HG03442 (cell line): ENCODE data around the gene IFNGR1.
A peak's percentile ranks its signal among the peaks of the same experiment; 100 is the strongest.
"Not testable (repeated sequence)": the region's sequence is repeated elsewhere in the genome, so short reads cannot be mapped to it uniquely, and the experiment has no call there.

Experiments used
- ATAC-seq: cut with Tn5 transposase; IDR thresholded peaks from one replicate; pipeline ENCODE4 v1.9.1; 2021; ENCODE audit warnings: mild to moderate bottlenecking, moderate library complexity; ENCODE audit not compliant: unreplicated experiment

IFNGR1 gene

DNA sequence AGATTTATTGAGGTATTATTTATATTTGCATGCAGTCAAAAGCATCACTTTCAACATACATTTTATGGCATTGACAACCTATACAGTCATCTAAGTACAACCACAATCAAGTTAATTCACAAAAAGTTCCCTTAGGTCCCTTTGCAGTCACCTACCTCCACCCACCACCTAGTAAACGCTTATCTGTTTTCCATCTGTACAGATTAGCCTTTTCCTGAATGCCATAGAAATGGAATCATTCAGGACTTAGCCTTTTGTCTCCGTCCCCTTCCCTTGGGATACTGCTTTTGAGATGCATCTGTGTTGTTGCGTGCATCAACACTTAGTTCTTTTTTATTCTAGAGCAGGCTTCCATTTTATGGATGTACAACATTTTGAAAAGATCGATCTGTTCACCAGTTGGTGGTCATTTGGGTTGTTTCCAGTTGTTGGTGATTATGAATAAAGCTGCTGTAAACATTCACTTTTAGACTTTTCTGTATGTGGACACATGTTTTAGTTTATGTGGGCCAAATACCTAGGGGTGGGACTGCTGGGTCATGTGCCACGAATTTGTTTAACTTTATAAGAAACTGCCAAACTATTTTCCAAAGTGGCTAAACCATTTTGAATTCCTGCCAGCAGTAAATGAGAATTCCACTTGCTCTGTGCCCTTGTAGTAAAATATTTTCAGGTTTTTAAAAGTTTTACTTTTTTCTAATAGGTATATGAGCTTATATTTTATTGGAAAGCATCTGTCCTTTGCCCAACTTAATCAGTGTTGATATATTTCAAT lies 17.6 kb upstream of the IFNGR1 start:
- ATAC-seq = no peak

DNA sequence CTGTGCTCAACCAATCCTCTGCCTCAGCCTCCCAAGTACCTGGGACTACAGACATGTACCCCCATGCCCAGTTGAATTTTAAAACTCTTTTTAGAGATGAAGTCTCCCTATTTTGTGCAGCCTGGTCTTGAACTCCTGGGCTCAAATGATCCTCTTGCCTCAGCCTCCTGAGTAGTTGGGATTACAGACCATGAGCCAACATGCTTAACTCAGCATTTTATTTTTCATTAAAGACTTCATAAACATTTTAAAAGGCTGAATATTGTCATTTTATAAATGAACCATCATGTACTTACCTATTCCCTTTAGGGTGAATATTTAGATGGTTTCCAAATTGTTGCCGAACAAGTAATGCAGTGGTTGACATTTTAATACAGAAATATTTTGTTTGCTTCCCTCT lies 16.5 kb upstream of the IFNGR1 start:
- no peak for ATAC-seq

DNA sequence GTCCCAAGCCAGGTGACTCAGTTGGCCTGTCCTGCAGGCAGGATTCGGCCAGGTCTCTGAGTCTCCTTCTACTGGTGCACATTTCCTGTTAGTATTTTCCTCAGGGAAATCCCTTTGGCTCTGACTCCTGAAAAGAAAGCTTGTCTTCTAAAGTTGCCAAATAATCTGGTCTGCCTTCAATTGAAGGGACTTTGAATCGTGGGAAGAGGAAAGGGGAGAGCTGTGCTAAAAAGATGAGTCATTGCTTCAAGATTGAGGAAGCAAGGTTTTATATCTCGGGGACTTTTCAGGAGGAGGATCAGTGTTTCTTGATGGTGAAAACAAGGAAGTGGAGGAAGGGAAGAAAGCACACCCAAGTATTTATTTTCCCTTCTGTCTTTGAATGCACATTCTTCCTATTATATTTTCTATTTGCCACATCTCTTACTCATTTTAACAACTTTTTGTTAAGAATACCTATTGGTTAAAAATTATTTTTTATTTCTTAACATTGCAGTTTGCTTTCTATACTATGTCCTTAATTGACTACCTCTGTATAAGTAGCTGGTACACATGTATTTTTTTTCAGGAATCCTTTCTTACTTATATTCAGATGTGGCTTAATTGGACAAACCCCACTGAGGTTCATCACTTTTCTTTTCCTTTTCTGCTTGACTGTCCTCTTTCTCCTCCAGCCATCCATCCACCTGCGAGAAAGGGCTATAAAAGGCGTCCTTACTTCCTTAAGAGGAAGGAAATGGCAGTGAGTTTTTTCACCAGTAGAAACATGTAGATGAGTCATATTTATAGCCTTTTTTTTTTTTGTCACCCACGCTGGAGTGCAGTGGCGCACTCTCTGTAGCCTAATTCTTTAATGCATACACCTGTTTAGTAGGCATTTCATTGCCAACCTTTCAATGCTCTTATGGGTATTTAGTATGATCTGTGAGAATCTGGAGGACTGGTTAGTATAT lies 15.0 kb upstream of the IFNGR1 start:
- peak; percentile 78 for ATAC-seq

DNA sequence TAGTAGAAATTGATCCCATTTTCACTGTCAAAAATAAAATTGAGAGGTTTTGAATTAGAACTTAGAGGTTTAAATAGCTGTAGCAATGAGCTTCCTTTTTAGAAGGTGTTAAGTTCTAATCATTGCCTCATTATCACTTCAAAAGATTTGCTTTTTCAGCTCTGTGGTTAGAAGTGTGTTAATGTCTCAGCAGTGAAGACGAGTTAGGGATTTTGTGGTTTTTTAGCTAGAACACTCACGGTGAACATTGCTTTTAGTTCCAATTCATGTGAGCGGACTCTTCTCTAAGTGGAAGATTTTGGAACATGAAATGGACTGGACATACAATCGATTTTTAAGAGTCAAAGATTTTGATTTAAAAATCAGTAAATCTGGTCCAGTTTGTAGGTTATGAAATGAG lies 12.7 kb upstream of the IFNGR1 start:
- no peak for ATAC-seq

DNA sequence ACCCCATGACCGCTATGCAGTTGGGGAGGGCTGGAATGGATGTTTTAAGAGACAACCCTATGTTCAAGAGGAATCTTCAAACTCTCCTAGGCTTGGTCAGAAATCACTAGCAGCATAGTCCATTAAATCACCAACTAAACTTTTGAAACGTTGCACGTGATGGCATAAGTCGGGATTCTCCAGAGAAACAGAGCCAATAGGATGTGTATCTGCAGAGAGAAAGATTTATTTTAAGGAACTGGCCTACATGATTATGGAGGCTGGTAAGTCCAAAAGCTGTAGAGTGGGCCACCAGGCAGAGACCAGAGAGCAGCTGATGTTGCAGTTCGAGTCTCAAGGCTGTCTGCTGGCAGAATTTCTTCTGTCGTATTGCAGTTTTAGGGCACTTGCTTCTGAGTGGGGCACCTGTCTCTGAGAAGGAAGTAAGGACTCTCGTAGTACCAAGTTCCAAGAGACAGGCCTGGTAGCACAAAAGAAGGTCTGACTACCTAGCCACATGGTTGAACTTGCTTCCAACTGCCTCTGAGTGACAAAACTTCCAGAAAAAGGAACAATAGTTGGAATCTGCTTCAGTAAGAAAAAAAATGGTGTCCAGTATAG lies 11.9 kb upstream of the IFNGR1 start:
- ATAC-seq = no peak

DNA sequence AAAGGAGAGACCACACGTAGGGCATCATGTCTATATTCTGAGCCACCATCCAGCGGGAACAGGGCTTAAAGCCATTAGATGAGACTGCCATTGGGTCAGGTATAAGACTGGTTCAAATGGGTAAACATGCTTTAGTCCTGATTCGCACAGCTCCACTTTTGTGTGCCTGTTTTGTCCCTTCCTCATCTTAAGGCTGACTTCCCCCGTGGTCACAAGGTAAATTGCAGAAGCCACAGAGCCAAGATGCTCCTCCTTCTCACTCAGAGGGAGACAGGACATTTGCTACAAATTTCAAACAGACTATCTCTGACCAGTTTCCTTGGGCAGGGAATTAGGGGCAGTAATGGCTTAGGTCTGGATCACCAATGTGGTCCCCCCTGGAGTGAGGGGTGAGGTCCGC lies 11.4 kb upstream of the IFNGR1 start:
- no peak for ATAC-seq

DNA sequence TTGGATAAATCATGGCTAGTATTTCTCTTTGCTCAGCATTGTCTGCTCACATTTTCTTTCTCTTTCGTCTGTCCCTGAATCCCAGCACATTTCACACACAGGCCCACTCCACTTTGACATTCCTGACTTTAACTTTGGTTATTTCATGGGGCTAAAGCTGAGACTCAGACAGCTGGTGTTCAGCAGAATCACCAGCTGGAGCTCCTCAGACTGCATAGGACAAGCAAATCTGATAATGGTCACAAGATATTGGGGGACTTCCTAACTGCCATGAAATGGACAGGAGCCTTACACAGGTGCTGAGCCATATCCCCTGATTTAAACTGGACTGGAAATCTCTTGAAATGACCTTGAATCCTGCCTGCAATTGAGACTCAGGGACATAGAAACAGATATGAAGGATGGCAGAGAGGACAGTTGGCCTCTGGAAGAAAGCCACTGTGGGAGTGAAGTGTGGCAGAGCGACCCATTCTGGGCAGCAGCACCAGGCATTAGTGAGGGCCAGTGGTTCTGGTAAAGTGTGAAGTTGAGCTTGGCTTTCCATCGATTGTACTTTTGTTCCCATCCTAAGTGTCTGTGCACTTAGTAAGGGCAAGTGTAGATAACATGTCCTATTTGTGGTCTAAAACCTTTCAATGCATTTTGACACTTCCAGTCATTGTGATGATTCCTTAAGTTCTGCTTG lies 10.0 kb upstream of the IFNGR1 start:
- no peak for ATAC-seq

DNA sequence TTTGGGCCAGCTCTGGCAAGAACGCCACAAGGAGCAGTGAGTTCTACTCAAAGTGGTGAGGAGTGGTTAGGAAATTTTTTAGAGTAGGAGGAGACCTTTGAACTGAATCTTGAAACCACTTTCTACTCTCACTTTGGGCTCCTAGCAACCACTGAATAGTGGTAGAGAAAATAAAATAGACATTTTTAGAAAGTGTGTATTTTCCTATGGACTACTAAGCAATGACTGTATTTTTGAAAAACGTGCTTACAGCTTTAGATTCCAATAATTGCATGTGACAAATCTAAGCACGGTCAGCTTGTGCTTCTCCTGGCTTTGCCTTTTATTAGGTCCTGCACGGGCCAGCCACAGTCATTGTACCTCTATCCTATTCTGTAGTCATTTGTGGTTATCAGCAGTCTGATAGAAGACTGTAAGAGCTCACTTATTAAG lies 8.7 kb upstream of the IFNGR1 start:
- peak; percentile 69 for ATAC-seq

DNA sequence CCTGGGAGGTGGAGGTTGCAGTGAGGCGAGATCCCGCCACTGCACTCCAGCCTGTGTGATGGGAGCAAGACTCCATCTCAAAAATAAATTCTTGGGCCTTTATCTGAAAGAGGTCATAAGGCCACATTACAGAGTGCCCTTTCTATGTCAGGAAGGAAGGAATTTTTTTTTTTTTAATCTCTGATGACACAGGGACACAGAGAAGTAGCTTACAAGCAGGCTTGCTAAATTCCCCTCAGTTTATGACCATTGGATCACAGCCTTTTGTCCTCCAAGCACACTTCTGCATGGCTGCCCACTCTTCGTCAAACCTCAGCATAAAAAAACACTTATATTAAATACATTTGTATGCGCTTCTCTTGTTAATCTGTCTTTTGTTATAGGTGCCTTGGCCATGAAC lies 7.5 kb upstream of the IFNGR1 start:
- ATAC-seq = no peak

DNA sequence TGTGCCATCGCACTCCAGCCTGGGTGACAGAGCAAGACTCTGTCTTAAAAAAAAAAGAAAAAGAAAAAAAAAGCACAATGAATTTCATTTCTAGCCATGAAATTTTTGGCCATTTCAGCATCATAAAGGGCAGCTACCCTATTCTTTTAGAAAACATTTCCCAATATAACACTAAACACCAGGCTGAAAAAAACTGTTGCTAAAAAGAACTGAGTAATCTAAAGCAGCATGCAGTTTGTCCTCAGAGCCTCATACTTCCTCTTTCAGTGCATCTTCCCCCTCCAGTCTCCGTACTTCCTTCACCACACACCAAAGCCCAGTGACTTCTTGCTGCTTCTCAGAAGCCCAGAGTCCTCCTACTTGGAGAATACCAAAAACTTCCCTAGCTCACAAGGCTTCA lies 5.6 kb upstream of the IFNGR1 start:
- peak; percentile 60 for ATAC-seq

DNA sequence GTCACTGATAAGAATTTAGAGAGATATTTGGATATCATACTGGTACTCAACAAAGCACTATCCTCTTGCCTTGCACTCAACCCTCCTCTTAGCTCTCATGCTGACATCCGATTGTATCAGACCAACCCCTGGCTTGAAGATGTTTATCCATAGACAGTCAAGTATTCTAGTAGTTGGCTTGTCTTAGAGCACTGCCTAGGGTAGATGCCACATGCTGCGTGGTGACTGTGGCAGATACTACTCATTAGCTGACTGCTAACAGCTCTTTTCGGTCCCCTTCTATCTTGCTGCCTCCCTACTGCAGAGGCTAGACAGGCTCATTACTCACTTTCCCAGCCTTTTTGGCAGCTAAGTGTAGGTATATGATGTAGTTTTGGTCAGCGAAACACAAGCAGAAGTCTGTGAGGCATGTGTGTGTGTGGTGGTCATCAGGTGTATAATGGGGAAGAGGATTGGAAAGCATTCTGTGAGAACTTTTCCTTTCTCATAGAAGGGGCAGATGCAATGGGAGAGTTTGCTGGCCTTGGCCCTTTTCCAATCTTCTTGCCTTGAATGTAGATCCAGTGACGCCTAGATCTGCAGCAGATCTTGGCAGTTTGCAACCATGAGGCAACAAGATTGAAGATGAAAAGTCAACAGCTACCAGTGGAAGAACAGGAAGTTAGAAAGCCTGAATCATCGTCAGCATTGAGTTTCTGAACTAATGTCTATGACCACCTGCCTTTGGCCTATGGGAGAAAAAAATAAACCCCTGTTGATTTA lies 4.4 kb upstream of the IFNGR1 start:
- ATAC-seq = no peak

DNA sequence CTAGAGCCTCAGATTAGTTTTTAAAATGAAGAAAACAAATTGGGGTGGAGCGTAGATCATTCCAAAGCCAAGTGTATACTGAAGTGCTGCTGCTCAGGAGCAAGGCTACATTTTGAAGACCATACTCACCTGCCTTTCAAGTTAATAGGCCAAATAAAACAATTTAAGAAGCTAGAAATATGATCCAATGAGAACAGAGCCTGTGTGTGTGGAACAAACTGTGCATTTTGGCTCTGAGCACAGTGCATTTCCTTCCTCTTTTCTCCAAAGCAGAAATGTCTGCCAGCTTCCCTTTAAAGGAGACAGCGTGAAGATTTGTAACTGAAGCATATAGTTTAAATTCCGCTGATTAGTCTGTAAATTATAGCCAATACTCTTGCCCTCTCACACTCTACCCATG lies 3.2 kb upstream of the IFNGR1 start:
- no peak for ATAC-seq

DNA sequence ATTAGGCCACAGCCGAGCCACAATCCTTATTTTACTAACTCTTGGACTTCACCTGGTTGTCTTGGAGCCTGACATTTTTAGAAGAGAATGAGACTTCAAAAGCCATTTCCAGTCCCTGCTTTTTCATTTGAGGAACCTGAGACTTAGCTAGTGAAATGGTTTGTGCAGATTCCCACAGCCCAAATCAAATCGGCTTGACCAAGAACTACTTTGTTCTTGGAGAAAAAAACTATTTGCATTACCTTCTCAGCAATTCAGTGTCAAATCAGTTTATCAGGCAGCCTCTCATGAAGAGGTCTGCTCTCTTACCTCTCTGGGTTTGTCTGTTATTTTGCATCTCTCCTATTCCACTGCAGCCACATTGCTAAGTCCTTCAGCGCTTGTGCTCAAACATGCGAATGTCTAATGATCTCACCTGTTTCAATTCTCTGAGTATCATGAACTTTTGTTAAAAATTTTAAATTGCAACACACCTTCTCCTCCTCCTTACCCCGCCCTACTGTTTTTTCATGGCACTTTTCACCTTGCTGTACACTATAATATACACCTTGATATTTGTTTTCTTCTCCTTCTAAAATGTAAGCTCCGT lies 573 bp upstream of the IFNGR1 start:
- ATAC-seq = peak; percentile 5

DNA sequence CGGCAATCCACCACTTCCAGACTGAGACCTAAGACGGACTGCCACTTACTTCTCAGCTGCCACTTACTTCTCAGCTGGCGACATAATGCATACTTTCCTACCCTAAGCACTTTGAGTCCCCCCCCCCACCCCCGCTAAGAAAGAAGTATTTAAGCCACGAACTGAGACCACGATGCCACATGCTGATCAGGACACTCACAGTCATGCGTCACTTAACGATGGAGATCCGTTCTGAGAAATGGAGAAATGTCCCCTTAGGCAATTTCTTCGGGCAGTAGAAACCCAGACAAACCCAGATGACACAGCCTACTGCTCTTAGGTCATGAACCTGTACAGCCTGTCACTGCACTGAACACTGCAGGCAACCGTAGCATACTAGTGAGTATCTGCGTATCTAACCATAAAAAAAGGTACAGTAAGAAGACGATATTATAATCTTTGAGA lies 690 bp downstream of the IFNGR1 start:
- peak; percentile 25 for ATAC-seq

DNA sequence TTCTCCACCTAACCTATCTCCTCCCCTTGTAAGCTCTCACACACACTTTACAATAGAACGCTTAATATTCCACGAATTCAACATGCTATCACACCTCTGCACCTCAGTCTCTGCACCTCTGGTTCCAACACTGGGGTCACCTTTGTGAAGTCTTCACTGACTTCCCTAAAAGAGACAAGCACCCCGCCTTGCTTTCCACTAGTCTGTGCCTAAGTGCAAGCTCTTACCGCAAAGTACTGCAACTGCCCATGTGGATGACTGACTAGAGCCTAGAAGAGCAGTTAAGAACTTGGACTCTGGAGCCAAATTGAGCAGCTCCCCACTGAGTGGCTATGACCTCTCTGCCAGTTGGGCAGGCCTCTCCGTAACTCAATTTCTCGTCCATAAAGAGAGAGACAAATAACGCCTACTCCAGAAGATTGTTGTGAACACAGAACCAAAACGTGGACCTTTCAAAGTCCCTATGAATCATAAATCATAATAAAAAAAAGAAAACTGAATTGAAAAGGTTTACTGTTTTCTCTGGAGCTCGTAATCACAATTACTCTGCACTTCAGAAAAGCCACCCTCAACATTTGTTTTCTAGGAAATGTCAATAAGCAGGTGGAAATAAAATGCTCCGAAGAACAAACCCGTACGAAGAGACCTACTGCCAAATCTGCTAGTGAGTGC lies 1.2 kb downstream of the IFNGR1 start:
- no peak for ATAC-seq

DNA sequence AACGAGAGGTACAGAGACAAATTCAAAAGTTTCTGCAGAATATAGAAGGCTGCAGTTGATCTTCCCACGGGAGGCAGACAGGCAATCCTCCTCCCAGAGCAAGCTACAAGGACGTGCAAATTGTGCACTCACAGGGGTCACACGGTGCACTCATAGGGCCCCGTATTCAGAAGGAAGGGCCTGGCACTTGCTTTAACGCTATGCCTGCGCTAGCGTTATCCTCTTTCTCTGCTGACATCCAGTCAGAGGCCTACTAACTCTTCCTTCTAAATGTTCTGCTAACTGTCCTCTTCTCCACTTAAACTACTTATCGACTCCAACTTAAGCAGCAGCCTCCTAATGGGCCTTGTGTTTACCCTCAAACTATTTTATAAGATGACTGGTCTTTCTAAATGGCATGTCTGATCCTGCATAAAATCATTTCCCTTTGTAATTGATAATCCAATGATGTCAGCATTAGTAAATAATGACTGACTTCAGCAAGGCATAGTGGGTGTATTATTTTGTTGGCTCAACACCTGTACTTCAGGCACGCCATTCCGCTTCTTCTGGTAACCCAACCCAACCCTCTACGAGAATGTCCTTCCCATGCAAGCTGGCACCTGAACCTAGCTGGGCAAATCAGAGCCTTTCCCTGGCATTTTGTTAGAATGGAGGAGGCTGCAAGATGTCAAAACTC lies 2.2 kb downstream of the IFNGR1 start:
- no peak for ATAC-seq

DNA sequence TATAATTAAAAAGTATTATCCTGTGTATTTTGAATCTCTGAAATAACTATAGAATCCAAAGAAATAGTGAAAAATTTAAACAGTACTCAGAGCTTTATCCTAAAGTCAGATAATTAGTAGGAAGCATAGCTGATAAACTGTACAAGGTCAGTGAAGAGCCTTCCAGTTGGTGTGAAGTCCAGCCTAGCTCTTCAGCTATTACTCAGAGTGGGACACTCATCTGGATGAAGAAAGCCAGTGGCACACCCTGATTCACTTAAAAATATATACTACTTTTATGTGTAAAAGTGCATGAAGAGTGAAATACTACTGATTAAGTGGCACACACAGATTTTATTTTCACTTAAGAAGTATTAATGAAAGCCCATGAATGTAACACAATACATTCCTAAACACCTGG lies 3.1 kb downstream of the IFNGR1 start:
- no peak for ATAC-seq

DNA sequence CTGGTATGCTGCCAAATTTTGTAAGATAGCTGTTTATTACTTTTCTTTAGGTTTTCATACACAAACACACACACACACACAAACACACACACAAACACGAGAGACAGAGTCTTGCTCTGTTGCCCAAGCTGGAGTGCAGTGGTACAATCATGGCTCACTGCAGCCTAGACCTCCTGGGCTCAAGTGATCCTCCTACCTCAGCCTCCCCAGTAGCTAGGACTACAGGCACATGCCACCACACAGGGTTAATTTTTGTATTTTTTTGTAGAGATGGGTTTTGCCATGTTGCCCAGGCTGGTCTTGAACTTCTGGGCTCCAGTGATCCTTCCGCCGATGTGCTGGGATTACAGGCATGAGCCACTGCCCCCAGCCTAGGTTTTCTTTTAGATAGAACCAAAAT lies 3.6 kb downstream of the IFNGR1 start:
- ATAC-seq = not testable (repeated sequence)

DNA sequence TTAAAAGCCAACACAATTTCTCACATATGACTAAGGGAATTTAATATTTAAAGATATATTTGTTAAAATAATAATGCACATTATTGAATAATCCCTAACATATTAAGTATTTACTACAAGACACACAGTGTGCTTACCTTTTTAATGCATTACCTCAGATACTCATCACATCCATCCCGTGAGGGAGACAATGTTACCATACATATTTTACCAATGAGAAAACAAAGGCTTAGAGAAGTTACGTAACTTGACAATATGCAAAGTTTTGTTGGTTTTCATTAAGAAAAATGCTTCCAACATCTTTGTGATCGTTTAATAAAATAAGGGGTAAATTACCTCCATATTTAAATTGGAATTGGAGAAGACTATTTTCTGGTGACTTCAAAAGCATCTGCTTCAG lies 4.3 kb downstream of the IFNGR1 start:
- ATAC-seq = no peak
